Suprapubic skin (tissue), 3 donors: ENCODE results near the gene TREML2.

Experiments used
- CTCF ChIP-seq, 2 donors: fragments of 200-600 bp in 1 of 2; fragments of 450-650 bp in 1 of 2; sonication (generic) in 1 of 2; IDR thresholded peaks; one replicate each; pipeline ENCODE4 v1.5.1; 2016 to 2019; ENCODE audit warnings: antibody characterized with exemption in 2 of 2, mild to moderate bottlenecking in 1 of 2, moderate library complexity in 1 of 2
- EP300 ChIP-seq: sonication (generic); formaldehyde crosslinking; IDR thresholded peaks from one replicate; pipeline ENCODE4 v1.6.1; 2017; ENCODE audit warnings: antibody characterized with exemption
- POLR2A ChIP-seq, 2 donors: fragments of 450-650 bp; IDR thresholded peaks; one replicate each; pipeline ENCODE4 v1.6.1; 2017; ENCODE audit warnings: antibody characterized with exemption in 2 of 2, mild to moderate bottlenecking in 2 of 2, moderate library complexity in 2 of 2

DNA sequence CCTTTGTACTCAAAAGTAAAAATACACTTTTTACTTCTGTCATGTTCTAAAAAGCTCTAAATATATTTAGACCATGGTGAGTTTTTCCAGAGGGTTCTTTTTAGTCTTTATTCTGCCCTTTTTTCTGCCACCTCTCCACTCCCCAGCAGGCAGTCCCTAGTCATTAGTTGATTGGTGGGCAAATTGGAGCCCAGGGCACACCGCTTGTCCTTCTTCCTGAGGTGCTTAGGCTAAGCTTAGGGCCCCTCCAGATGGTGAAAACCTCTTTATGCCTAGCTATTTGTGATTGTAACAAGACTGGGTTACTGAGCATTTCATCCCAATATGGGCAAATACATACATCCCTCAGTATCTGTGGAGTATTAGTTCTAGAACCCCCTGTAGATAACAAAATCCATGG is 53.0 kb downstream of the TREML2 start:
- TF ChIP-seq EP300 = no peak
- TF ChIP-seq POLR2A (IDR thresholded peaks at IDR 0.05) = no peak
- no peak for TF ChIP-seq CTCF (IDR thresholded peaks at IDR 0.05)
